GM12892 (cell line): ENCODE measurements around the gene SRRM1.
A peak's percentile ranks its signal among the peaks of the same experiment; 100 is the strongest.
"Not testable (repeated sequence)": the region's sequence is repeated elsewhere in the genome, so short reads cannot be mapped to it uniquely, and the experiment has no call there.

Experiments used
- DNase-seq: peaks from one replicate; pipeline ENCODE4 v3.0.0; 2011; ENCODE audit not compliant: insufficient read length
- FAIRE-seq: peaks from 2 replicates; lab custom pipeline; 2011; peaks lifted over from hg19 to GRCh38; lab: Jason Lieb, UNC
- POLR2A ChIP-seq: IDR thresholded peaks from 2 replicates; pipeline ENCODE4 v1.6.1; 2011; ENCODE audit warnings: low read depth, low read length, control low read depth
- POLR2AphosphoS5 ChIP-seq: IDR thresholded peaks from 2 replicates; pipeline ENCODE4 v1.6.1; 2011; ENCODE audit warnings: low read depth, low read length, control low read depth
- TAF1 ChIP-seq: IDR thresholded peaks from 2 replicates; pipeline ENCODE4 v1.6.1; 2011; ENCODE audit warnings: low read depth, mild to moderate bottlenecking, control low read depth, low read length, borderline replicate concordance

The SRRM1 gene

GRCh38 chr1:24648919-24649318, 5.8 kb downstream of the SRRM1 start:
- no peak for TF ChIP-seq POLR2AphosphoS5
- FAIRE-seq (no peak), DNase-seq (no peak)

GRCh38 chr1:24652382-24652781, 9.3 kb downstream of the SRRM1 start:
- TF ChIP-seq POLR2AphosphoS5 (no peak), POLR2A (no peak), TAF1 (no peak)

GRCh38 chr1:24654010-24654409, 10.9 kb downstream of the SRRM1 start:
- FAIRE-seq = no peak
- TF ChIP-seq POLR2AphosphoS5 = no peak
- TF ChIP-seq POLR2A = no peak
- TF ChIP-seq TAF1 = no peak

More at GRCh38 chr1:24652382-24652781, 9.3 kb downstream of the SRRM1 start:
- FAIRE-seq (no peak), DNase-seq (no peak)

GRCh38 chr1:24656046-24656445, 12.9 kb downstream of the SRRM1 start:
- TF ChIP-seq POLR2A = no peak
- TF ChIP-seq TAF1 = no peak
- no peak for TF ChIP-seq POLR2AphosphoS5
- no peak for FAIRE-seq
- no peak for DNase-seq

More at GRCh38 chr1:24654010-24654409, 10.9 kb downstream of the SRRM1 start:
- no peak for DNase-seq

GRCh38 chr1:24657781-24658180, 14.7 kb downstream of the SRRM1 start:
- DNase-seq (no peak), FAIRE-seq (no peak)
- TF ChIP-seq POLR2AphosphoS5 (no peak), TAF1 (no peak), POLR2A (no peak)

- DNase-seq (no peak), FAIRE-seq (no peak)
- TF ChIP-seq TAF1 (no peak), POLR2A (no peak), POLR2AphosphoS5 (no peak)
Measured at GRCh38 chr1:24659166-24659904, 16.2 kb downstream of the SRRM1 start.

- TF ChIP-seq TAF1 (no peak), POLR2A (no peak), POLR2AphosphoS5 (no peak)
- DNase-seq = no peak
- no peak for FAIRE-seq
Measured at GRCh38 chr1:24659993-24660665, 17.0 kb downstream of the SRRM1 start.

GRCh38 chr1:24664507-24665033, 21.5 kb downstream of the SRRM1 start:
- FAIRE-seq (no peak), DNase-seq (no peak)
- TF ChIP-seq POLR2A (no peak), TAF1 (no peak), POLR2AphosphoS5 (no peak)

GRCh38 chr1:24666794-24667193, 23.7 kb downstream of the SRRM1 start:
- FAIRE-seq = no peak
- TF ChIP-seq POLR2AphosphoS5 (no peak), POLR2A (no peak), TAF1 (no peak)
- no peak for DNase-seq

- not testable (repeated sequence) for DNase-seq, FAIRE-seq
Measured at GRCh38 chr1:24671372-24671771, 28.3 kb downstream of the SRRM1 start.

- FAIRE-seq = peak; percentile 65
- not testable (repeated sequence) for DNase-seq
Measured at GRCh38 chr1:24672686-24673085, 29.6 kb downstream of the SRRM1 start.

- no peak for FAIRE-seq
- TF ChIP-seq POLR2AphosphoS5 = no peak
- no peak for TF ChIP-seq POLR2A
- no peak for TF ChIP-seq TAF1
- no peak for DNase-seq
Measured at GRCh38 chr1:24673341-24673740, 30.2 kb downstream of the SRRM1 start.

GRCh38 chr1:24678421-24678820, 35.3 kb downstream of the SRRM1 start:
- DNase-seq = not testable (repeated sequence)

More at GRCh38 chr1:24678421-24678820, 35.3 kb downstream of the SRRM1 start:
- FAIRE-seq = not testable (repeated sequence)
